HFF-Myc (cell line): Measurements from ENCODE around the gene SLC11A1.

Source experiments
- DNase-seq: peaks from one replicate; pipeline ENCODE4 v3.0.0-alpha.2; 2011; ENCODE audit warnings: low read depth; ENCODE audit errors: extremely low read depth
- H3K4me3 ChIP-seq: replicated peaks from 2 replicates; pipeline ENCODE4 v1.5.1; 2011; ENCODE audit warnings: low read depth, mild to moderate bottlenecking, control low read depth, low read length
- CTCF ChIP-seq: IDR thresholded peaks from 2 replicates; pipeline ENCODE4 v1.5.1; 2012; ENCODE audit warnings: mild to moderate bottlenecking, low read depth, low read length, control low read depth; ENCODE audit errors: missing control alignments

Gene SLC11A1

DNA sequence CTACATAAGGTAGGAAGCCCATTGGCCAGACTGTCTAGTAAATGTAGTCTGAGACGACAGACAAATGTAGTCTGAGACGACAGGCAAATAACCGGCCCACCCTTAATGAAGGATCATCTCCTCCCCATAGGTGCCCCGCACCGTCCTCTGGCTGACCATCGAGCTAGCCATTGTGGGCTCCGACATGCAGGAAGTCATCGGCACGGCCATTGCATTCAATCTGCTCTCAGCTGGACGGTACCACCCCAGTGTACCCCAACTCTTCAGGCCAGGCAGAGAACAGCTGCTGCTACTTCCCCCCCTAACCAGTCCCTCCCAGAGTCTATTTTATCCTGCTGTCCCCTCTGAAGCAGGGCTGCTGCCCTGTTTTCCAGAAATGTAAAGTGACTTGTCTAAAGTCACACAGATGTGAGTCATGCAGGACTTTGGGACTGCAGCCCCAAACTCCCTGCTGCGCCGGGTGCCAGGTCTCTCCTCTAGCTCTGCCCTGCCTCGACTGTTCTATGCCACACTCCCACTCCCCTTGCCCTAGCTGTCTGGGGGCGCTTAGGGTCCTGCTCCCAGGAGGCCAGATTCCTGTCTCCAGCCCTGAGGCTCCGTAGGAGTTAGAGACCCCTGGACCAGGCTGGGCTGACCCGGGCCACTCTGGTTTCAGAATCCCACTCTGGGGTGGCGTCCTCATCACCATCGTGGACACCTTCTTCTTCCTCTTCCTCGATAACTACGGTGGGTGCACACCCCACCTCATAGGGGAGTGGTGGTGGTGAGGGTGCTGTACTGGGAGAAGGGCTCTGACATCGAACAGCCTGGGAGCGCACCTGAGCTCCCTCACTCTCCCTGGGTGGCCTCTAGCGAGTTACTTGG lies 4.7 kb downstream of the SLC11A1 start:
- no peak overlapping the region for H3K4me3 ChIP-seq
- no peak for TF ChIP-seq CTCF
- DNase-seq, result no peak

- peak; percentile 61 for DNase-seq
- no peak for TF ChIP-seq CTCF
- peak overlapping the region; percentile 25 for H3K4me3 ChIP-seq
Measured at GRCh38 chr2:218387369-218388194, 5.5 kb downstream of the SLC11A1 start.

- DNase-seq, result no peak
- no peak overlapping the region for H3K4me3 ChIP-seq
- TF ChIP-seq CTCF, result no peak
Measured at GRCh38 chr2:218389333-218390150, 7.5 kb downstream of the SLC11A1 start.

DNA sequence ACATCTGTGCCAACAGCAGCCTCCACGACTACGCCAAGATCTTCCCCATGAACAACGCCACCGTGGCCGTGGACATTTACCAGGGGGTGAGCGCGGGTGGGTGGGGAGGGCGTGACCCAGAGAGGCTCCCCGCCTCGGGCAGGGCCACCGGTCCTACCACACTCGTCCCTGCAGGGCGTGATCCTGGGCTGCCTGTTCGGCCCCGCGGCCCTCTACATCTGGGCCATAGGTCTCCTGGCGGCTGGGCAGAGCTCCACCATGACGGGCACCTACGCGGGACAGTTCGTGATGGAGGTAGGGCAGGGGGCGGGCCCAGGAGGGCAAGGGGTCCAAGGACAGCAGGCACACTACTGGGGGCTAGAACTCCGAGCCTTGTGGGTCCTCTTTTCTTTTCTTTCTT lies 9.1 kb downstream of the SLC11A1 start:
- H3K4me3 ChIP-seq, result no peak overlapping the region
- no peak for TF ChIP-seq CTCF
- no peak for DNase-seq

DNA sequence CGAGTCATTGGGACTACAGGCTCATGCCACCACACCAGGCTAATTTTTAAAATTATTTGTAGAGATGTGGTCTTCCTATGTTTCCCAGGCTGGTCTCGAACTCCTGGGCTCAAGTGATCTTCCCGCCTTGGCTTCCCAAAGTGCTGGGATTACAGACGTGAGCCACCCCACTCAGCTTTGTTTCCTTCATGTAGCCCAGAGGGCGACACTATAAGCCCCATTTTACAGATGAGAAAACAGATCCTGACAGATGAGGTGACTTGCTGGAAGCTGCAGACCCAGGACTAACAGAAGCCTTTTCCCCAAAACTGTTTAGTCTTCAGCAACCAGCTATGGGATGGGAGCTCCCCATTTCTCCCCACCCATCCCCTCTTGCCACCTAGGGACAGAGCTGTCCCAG lies 10.4 kb downstream of the SLC11A1 start:
- H3K4me3 ChIP-seq, result no peak overlapping the region
- TF ChIP-seq CTCF, result no peak

GRCh38 chr2:218392891-218393462 lies 10.9 kb downstream of the SLC11A1 start:
- no peak overlapping the region for H3K4me3 ChIP-seq
- DNase-seq, result no peak
- TF ChIP-seq CTCF, result no peak

More for the DNA sequence above, 10.4 kb downstream of the SLC11A1 start:
- DNase-seq, result no peak
